ENCODE measurements around the gene MTAP. TPM values are rescaled to one million over a fixed set of nuclear protein-coding genes. Genes with fewer than 3 reads are reported as not detected.

MTAP gene
- total RNA-seq, 1 experiment from 2014 or later, result 102 TPM

- Histone ChIP-seq H3K27me3 (ENCODE audit: insufficient read depth, low read length) (no peaks in the 10 kb centered on the region), H3K23ac (ENCODE audit: insufficient read length, low read depth, low read length) (no peak overlapping the region), H3K27ac (ENCODE audit: insufficient read length, low read depth, low read length) (no peak overlapping the region), H3K56ac (ENCODE audit: insufficient read length, low read depth, low read length) (no peak overlapping the region), H3K79me1 (ENCODE audit: insufficient read depth, low read depth, low read length, poor library complexity, severe bottlenecking) (no peaks in the 10 kb centered on the region), H3K79me2 (ENCODE audit: insufficient read depth, low read length) (no peaks in the 10 kb centered on the region), H3K18ac (ENCODE audit: insufficient read length, low read depth, low read length) (no peak overlapping the region), H3K14ac (ENCODE audit: insufficient read depth, low read length) (no peak overlapping the region), H3K4me1 (ENCODE audit: insufficient read depth, low read length) (no peaks in the 10 kb centered on the region), H2BK120ac (ENCODE audit: low read depth, low read length, poor library complexity, severe bottlenecking) (no peak overlapping the region), H4K5ac (ENCODE audit: insufficient read length, low read depth, low read length) (no peak overlapping the region), H2BK12ac (ENCODE audit: insufficient read length, low read depth, low read length) (no peak overlapping the region), H2BK20ac (ENCODE audit: low read depth, low read length, poor library complexity, severe bottlenecking) (no peak overlapping the region), H3K9ac (ENCODE audit: extremely low read depth, insufficient read length, low read length) (no peak overlapping the region), H3K23me2 (ENCODE audit: insufficient read length, low read depth, low read length, poor library complexity, severe bottlenecking) (no peaks in the 10 kb centered on the region), H3K9me3 (ENCODE audit: control insufficient read depth, low read depth, low read length) (no peaks in the 10 kb centered on the region), H2BK5ac (ENCODE audit: insufficient read length, low read length) (no peak overlapping the region), H3T11ph (ENCODE audit: low read length) (no peak overlapping the region), H4K91ac (ENCODE audit: insufficient read length, low read depth, low read length) (no peak overlapping the region), H2AFZ (ENCODE audit: low read length) (no peak overlapping the region), H2BK15ac (ENCODE audit: low read depth, low read length) (no peak overlapping the region), H4K8ac (replicated peaks; ENCODE audit: insufficient read length, low read depth, low read length) (no peak overlapping the region), H4K20me1 (ENCODE audit: control insufficient read depth, insufficient read depth, insufficient read length) (no peaks in the 10 kb centered on the region), H2AK5ac (ENCODE audit: insufficient read length, low read length) (no peak overlapping the region), H3K4ac (ENCODE audit: low read depth, low read length) (no peak overlapping the region), H3K4me2 (ENCODE audit: insufficient read depth, insufficient read length, low read length) (no peak overlapping the region)
- no peak for TF ChIP-seq CTCF (conservative IDR thresholded peaks at IDR 0.05)
- Mint-ChIP-seq H3K9me3 (no peaks in the 10 kb centered on the region), H3K36me3 (ENCODE audit: insufficient read depth in 1 of 3, low read depth in 3 of 3) (no peaks in the 10 kb centered on the region), H3K4me1 (no peaks in the 10 kb centered on the region), H3K4me3 (no peak overlapping the region), H3K27ac (no peak overlapping the region), H3K27me3 (ENCODE audit: low read depth) (peaks cover 50% of the 10 kb centered on the region)
- WGBS (ENCODE audit: extremely low coverage, insufficient read length, low lambda C conversion rate), result no CpG with 5 or more reads among the region's 2 CpGs
- no peak for DNase-seq
Measured at GRCh38 chr9:21795483-21795882, 7.0 kb upstream of the MTAP start.

All from H9 (cell line).